GM21576 (cell line): ENCODE measurements around the gene DCT.
"Not testable (repeated sequence)": the region's sequence is repeated elsewhere in the genome, so short reads cannot be mapped to it uniquely, and the experiment has no call there.

ENCODE experiments used
- ATAC-seq: cut with Tn5 transposase; IDR thresholded peaks from one replicate; pipeline ENCODE4 v1.9.1; 2021; ENCODE audit warnings: mild to moderate bottlenecking, moderate library complexity; ENCODE audit not compliant: unreplicated experiment

Gene DCT

GRCh38 chr13:94479616-94480015 is at the start of gene DCT:
TSS of gene DCT (minus strand) at chr13:94479682. CDS start at chr13:94479255, 427 bp downstream.
- ATAC-seq = no peak

- not testable (repeated sequence) for ATAC-seq
These were observed 47.5 kb upstream of the DCT start for GRCh38 chr13:94526956-94527355.

- no peak for ATAC-seq
These were observed 46.3 kb upstream of the DCT start for GRCh38 chr13:94525781-94526180.

- no peak for ATAC-seq
These were observed 44.9 kb upstream of the DCT start for GRCh38 chr13:94524407-94524806.

GRCh38 chr13:94520001-94520400 is 40.5 kb upstream of the DCT start:
- ATAC-seq = no peak

- no peak for ATAC-seq
These were observed 37.0 kb upstream of the DCT start for GRCh38 chr13:94516456-94516855.

GRCh38 chr13:94515911-94516310 is 36.4 kb upstream of the DCT start:
- ATAC-seq = no peak

- ATAC-seq = no peak
These were observed 35.9 kb upstream of the DCT start for GRCh38 chr13:94515374-94515773.

GRCh38 chr13:94513026-94513425 is 33.5 kb upstream of the DCT start:
- ATAC-seq = no peak

- ATAC-seq = no peak
These were observed 26.2 kb upstream of the DCT start for GRCh38 chr13:94505730-94506129.

- no peak for ATAC-seq
These were observed 24.4 kb upstream of the DCT start for GRCh38 chr13:94503851-94504250.

GRCh38 chr13:94498831-94499230 is 19.3 kb upstream of the DCT start:
- ATAC-seq = not testable (repeated sequence)

GRCh38 chr13:94495806-94496205 is 16.3 kb upstream of the DCT start:
- no peak for ATAC-seq

GRCh38 chr13:94494026-94494425 is 14.5 kb upstream of the DCT start:
- no peak for ATAC-seq

- ATAC-seq = no peak
These were observed 7.6 kb upstream of the DCT start for GRCh38 chr13:94487043-94487442.

- no peak for ATAC-seq
These were observed 4.5 kb upstream of the DCT start for GRCh38 chr13:94483970-94484369.

- ATAC-seq = no peak
These were observed 2.5 kb upstream of the DCT start for GRCh38 chr13:94481941-94482340.

GRCh38 chr13:94480672-94481145 is 1.2 kb upstream of the DCT start:
- no peak for ATAC-seq

- ATAC-seq = no peak
These were observed 569 bp downstream of the DCT start for GRCh38 chr13:94478913-94479312.

GRCh38 chr13:94470126-94470525 is 9.4 kb downstream of the DCT start:
- no peak for ATAC-seq

- ATAC-seq = no peak
These were observed 14.7 kb downstream of the DCT start for GRCh38 chr13:94464771-94465170.

GRCh38 chr13:94462670-94463069 is 16.8 kb downstream of the DCT start:
- ATAC-seq = no peak

- ATAC-seq = no peak
These were observed 20.4 kb downstream of the DCT start for GRCh38 chr13:94459116-94459515.

- ATAC-seq = no peak
These were observed 24.1 kb downstream of the DCT start for GRCh38 chr13:94455414-94455813.
